SK-N-MC (cell line): ENCODE data around the gene WDR48.

ENCODE experiments used
- EZH2 ChIP-seq: fragments of 200-600 bp; sonication (generic); IDR thresholded peaks from one replicate; pipeline ENCODE4 v1.6.1; 2017; ENCODE audit warnings: antibody characterized with exemption
- POLR2AphosphoS5 ChIP-seq: IDR thresholded peaks from 2 replicates; pipeline ENCODE4 v1.6.1; 2012; ENCODE audit warnings: mild to moderate bottlenecking, low read depth, low read length, borderline replicate concordance

DNA sequence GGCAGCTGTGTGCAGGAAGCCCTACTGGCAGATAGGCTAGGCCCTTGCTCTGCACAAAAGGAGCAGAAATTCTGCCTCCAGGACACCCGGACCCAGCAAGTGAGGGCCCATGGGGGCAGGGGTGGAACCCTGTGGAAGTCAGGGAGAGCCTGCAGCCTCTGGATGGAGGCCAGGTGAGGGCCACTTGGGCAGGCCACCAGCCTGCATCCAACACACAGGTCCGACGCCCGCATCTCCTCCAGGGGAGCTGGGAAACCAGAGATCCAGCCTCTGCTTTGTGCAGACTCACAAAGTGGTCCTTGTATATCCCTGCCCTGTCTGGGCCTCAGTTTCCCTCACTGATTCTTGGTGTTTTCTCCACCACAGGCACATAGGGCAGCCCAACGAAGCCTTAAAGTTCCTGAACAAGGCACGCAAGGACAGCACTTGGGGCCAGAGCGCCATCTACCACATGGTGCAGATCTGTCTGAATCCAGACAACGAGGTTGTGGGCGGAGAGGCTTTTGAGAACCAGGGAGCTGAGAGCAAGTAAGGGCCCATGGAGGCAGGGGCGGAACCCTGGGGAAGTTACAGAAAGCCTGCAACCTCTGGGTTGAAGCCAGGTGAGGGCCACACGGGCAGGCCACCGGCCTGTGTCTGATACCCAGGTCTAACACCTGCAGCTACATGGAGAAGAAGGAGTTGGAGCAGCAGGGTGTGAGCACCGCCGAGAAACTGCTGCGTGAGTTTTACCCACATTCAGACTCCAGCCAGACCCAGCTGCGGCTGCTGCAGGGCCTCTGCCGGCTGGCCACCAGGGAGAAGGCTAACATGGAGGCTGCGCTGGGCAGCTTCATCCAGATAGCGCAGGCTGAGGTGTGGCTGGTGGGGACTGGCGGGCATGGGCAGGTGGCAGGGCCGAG is 85.0 kb downstream of the WDR48 start:
- TF ChIP-seq EZH2 = no peak
- TF ChIP-seq POLR2AphosphoS5 = no peak
